GM21529 (cell line): ENCODE results near the gene LAMA3.

ENCODE experiments used
- ATAC-seq: cut with Tn5 transposase; IDR thresholded peaks from one replicate; pipeline ENCODE4 v1.9.1; 2021; ENCODE audit not compliant: unreplicated experiment

Gene LAMA3

GRCh38 chr18:23893653-23894052 is 204.4 kb downstream of the LAMA3 start:
- ATAC-seq = no peak

- ATAC-seq = no peak
Observed at GRCh38 chr18:23894661-23895175, 205.5 kb downstream of the LAMA3 start.

- no peak for ATAC-seq
Observed at GRCh38 chr18:23897291-23897690, 208.0 kb downstream of the LAMA3 start.

GRCh38 chr18:23897733-23898132 is 208.5 kb downstream of the LAMA3 start:
- no peak for ATAC-seq

- ATAC-seq = no peak
Observed at GRCh38 chr18:23900994-23901393, 211.7 kb downstream of the LAMA3 start.

GRCh38 chr18:23902396-23902795 is 213.1 kb downstream of the LAMA3 start:
- ATAC-seq = no peak

- ATAC-seq = no peak
Observed at GRCh38 chr18:23903971-23904370, 214.7 kb downstream of the LAMA3 start.

GRCh38 chr18:23906658-23907057 is 217.4 kb downstream of the LAMA3 start:
- no peak for ATAC-seq

GRCh38 chr18:23908827-23909226 is 219.6 kb downstream of the LAMA3 start:
- peak; percentile 45 for ATAC-seq

- no peak for ATAC-seq
Observed at GRCh38 chr18:23910032-23910431, 220.8 kb downstream of the LAMA3 start.

GRCh38 chr18:23912356-23912755 is 223.1 kb downstream of the LAMA3 start:
- ATAC-seq = no peak

- ATAC-seq = no peak
Observed at GRCh38 chr18:23916338-23916737, 227.1 kb downstream of the LAMA3 start.

- no peak for ATAC-seq
Observed at GRCh38 chr18:23918395-23919032, 229.3 kb downstream of the LAMA3 start.

- no peak for ATAC-seq
Observed at GRCh38 chr18:23920054-23920453, 230.8 kb downstream of the LAMA3 start.

GRCh38 chr18:23921716-23922285 is 232.5 kb downstream of the LAMA3 start:
- ATAC-seq = no peak

GRCh38 chr18:23922939-23923338 is 233.7 kb downstream of the LAMA3 start:
- no peak for ATAC-seq

GRCh38 chr18:23924813-23925212 is 235.6 kb downstream of the LAMA3 start:
- no peak for ATAC-seq

- ATAC-seq = no peak
Observed at GRCh38 chr18:23926571-23926970, 237.3 kb downstream of the LAMA3 start.

GRCh38 chr18:23927821-23928746 is 238.8 kb downstream of the LAMA3 start:
- ATAC-seq = no peak

- ATAC-seq = no peak
Observed at GRCh38 chr18:23929362-23929930, 240.2 kb downstream of the LAMA3 start.

- no peak for ATAC-seq
Observed at GRCh38 chr18:23930002-23930401, 240.7 kb downstream of the LAMA3 start.
